ENCODE data around the gene GABBR2. TPM values are rescaled to one million over a fixed set of nuclear protein-coding genes. Genes with fewer than 3 reads are reported as not detected.

The GABBR2 gene
- total and polyA plus RNA-seq, 2 donors (not counting 1 experiment from before 2014, with no cell fraction given), result 0.03 TPM; not detected in 1

DNA sequence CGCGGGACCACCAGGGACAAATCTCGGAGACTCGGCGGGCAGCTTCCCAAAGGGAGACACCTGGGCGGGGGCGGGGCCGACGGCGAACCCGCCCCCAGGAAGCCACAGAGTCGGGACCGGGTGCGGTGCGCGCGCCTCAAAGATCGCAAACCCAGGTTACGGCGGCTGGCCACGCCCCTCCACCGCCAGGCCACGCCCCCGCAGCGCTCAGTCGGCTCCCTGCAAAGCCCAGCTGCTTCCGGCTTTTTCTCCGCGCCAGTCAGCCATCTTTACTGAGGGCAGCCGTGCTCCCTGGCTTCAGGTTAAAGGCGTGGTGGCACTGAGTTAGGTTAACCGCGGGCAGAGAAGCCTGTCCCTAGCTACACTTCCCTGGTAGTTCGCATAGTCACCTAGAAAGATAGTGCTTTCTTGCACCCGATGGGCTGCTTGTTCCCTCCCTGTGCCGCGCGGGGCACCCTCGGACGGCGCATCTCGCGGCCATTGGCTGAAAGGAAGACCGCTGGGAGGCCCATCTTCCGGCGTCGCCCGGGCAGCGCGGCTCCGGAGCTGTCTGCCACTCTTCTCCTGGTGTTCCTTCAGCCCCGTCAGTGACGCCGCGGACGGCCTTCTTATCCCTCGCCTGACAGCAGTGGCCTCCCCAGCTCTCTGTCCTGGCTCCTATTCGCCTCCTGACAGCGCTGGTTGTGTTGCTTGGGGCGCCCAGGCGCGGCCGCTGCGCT lies 453.0 kb downstream of the GABBR2 start, which contains the start of gene TBC1D2:
Gene TBC1D2, minus strand, starts transcription at position 72 of the 719 bp plus-strand sequence. CDS start 108 bp downstream, outside the sequence.
- Mint-ChIP-seq H3K27me3 (no peaks in the 10 kb centered on the region), H3K9me3 (ENCODE audit: insufficient read depth) (no peaks in the 10 kb centered on the region), H3K27ac (peak within 1 kb of the TSS; percentile 100), H3K4me3 (peak within 1 kb of the TSS; percentile 98), H3K4me1 (peaks cover 15% of the 10 kb centered on the region)
- Histone ChIP-seq H2AFZ (ENCODE audit: insufficient read depth, low read depth, low read length, poor library complexity, severe bottlenecking) (peak within 1 kb of the TSS; percentile 99), H3K4me3 (ENCODE audit: control extremely low read depth in 1 of 5, extremely low read depth in 1 of 5, insufficient read depth in 1 of 5, low read depth in 2 of 5, low read length in 4 of 5) (peak within 1 kb of the TSS; percentile 89 to 98 (median 93)), H3K79me2 (ENCODE audit: control insufficient read depth, insufficient read depth, low read length) (peaks cover 7% of the 10 kb centered on the region), H3K9ac (ENCODE audit: low read length) (peak within 1 kb of the TSS; percentile 88), H3K4me1 (ENCODE audit: control insufficient read depth in 2 of 2, insufficient read depth in 2 of 2, low read length in 2 of 2) (peaks cover 11 to 21% of the 10 kb centered on the region in 2 donors), H4K20me1 (ENCODE audit: control insufficient read depth, insufficient read depth, low read length, poor library complexity, severe bottlenecking) (no peaks in the 10 kb centered on the region), H3K4me2 (replicated peaks; ENCODE audit: low read depth, low read length, poor library complexity, severe bottlenecking) (peak within 1 kb of the TSS; percentile 93), H3K9me3 (ENCODE audit: control extremely low read depth in 1 of 3, control insufficient read depth in 2 of 3, insufficient read depth in 1 of 3, low read length in 2 of 3) (no peaks in the 10 kb centered on the region), H3K36me3 (replicated peaks in 1 of 2; ENCODE audit: control extremely low read depth in 1 of 2, control insufficient read depth in 1 of 2, extremely low read depth in 1 of 2, insufficient read depth in 2 of 2, low read length in 1 of 2) (no peaks in the 10 kb centered on the region), H3K27ac (ENCODE audit: low read length in 2 of 2) (peak within 1 kb of the TSS; percentile 83 to 92), H3K27me3 (replicated peaks in 1 of 4; ENCODE audit: control extremely low read depth in 1 of 4, control insufficient read depth in 3 of 4, insufficient read depth in 4 of 4, low read length in 3 of 4) (no peaks in the 10 kb centered on the region)
- CTCF ChIA-PET, result interaction anchor here (0.6 to 7.9 kb wide), 24 partner anchors 8 to 622 kb away, joined by 3 to 46 read pairs (median 4); partner anchors contain the start of genes ANP32B, NANS, NCBP1 and TRIM14
- DNase-seq, result peak; percentile 98
- TF ChIP-seq CTCF (IDR thresholded peaks at IDR 0.05), result peak; percentile 14
- no peak for TF ChIP-seq EZH2 (IDR thresholded peaks at IDR 0.05; ENCODE audit: borderline replicate concordance, insufficient read depth, low read depth, low read length, poor library complexity, severe bottlenecking)
- ATAC-seq (ENCODE audit: low read depth), result peak; percentile 89
- WGBS (ENCODE audit: insufficient coverage), result 0% methylated on average over 59 of the region's 64 CpGs
- POLR2A ChIA-PET, result interaction anchor here (1.0 to 3.1 kb wide), 10 partner anchors 50 to 333 kb away, joined by 3 to 14 read pairs (median 4); partner anchors contain the start of genes ANP32B, CORO2A, NANS and TRIM14
- intact Hi-C loops (cut with micrococcal nuclease), result loop anchor here (1.0 to 5.0 kb wide), 11 partner anchors 63 to 843 kb away; partner anchors contain the start of genes ANKS6, ANP32B, CORO2A and NANS

All from B cell (primary cell).